Bronchial epithelial cell (primary cell): ENCODE results near the gene FAM237A. TPM values are rescaled to one million over a fixed set of nuclear protein-coding genes. Genes with fewer than 3 reads are reported as not detected.
A peak's percentile ranks its signal among the peaks of the same experiment; 100 is the strongest.

Experiments used
- DNase-seq: peaks from one replicate; pipeline ENCODE4 v3.0.0-alpha.2; 2010; ENCODE audit warnings: low read depth
- FAIRE-seq: peaks from 2 replicates; lab custom pipeline; 2011; peaks lifted over from hg19 to GRCh38; lab: Jason Lieb, UNC
- H3K27me3 ChIP-seq: 2 replicates; pipeline ENCODE4 v1.5.1; 2011; ENCODE audit warnings: low read length; ENCODE audit not compliant: control insufficient read depth, insufficient read depth
- H3K36me3 ChIP-seq: 2 replicates; pipeline ENCODE4 v1.5.1; 2011; ENCODE audit warnings: low read length; ENCODE audit not compliant: control insufficient read depth, insufficient read depth
- H3K4me3 ChIP-seq: 2 replicates; pipeline ENCODE4 v1.5.1; 2011; ENCODE audit warnings: mild to moderate bottlenecking, low read depth, low read length, control low read depth
- total RNA-seq: library from RNA; depleted of rRNA; stranded (reverse); fragments of >200 nt; gene quantifications from 2 replicates; pipeline ENCODE4 v1.2.1, GENCODE V29; 2014
- TF ChIP-seq, protein P1 (sequence below): IDR thresholded peaks from 2 replicates; pipeline ENCODE4 v1.5.1; 2011; ENCODE audit warnings: mild to moderate bottlenecking, moderate library complexity, low read length, control low read depth, inconsistent platforms; ENCODE audit not compliant: insufficient read depth, severe bottlenecking

FAM237A gene
- total RNA-seq, 1 donor from 2014 or later: not detected

DNA sequence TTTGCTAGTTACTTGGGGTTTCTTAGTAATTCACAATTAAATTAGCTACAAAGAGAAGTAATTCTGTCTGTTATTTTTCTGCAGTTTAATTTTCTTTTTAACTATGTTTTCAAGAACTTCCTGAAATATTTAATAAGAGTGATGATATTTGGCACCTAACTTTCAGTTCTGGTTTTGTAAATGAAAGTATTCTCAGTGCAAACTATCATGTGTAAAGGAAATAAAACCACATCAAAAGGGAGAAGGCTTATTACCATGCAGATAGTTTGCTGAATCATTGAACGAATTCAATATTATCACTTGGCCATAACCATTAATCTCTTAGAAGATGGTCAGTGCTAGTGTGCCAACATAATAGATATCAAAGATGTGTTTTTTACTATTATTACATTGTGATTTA lies 46.7 kb downstream of the FAM237A start:
- no peak for FAIRE-seq
- TF ChIP-seq, protein P1, sequence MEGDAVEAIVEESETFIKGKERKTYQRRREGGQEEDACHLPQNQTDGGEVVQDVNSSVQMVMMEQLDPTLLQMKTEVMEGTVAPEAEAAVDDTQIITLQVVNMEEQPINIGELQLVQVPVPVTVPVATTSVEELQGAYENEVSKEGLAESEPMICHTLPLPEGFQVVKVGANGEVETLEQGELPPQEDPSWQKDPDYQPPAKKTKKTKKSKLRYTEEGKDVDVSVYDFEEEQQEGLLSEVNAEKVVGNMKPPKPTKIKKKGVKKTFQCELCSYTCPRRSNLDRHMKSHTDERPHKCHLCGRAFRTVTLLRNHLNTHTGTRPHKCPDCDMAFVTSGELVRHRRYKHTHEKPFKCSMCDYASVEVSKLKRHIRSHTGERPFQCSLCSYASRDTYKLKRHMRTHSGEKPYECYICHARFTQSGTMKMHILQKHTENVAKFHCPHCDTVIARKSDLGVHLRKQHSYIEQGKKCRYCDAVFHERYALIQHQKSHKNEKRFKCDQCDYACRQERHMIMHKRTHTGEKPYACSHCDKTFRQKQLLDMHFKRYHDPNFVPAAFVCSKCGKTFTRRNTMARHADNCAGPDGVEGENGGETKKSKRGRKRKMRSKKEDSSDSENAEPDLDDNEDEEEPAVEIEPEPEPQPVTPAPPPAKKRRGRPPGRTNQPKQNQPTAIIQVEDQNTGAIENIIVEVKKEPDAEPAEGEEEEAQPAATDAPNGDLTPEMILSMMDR: no peak

DNA sequence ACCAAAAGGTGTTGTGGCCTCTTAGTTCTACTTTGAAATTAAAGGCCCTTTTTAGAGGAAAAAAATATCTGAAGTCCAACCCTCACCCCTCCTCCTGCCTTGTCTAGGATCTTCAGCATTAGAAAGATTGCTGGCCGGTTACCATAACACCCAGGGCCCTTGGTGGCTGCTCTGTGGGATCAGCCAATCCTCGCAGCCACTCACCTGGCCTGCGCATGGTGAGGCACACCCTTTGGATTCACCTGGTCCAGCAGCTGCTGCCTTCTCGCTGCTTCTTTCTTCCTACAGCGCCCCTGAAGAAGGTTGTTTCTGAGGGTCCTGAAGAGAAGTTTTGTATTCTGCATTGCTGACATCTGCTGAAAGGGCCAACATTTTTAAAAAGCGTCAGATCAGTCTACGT lies 50.7 kb downstream of the FAM237A start:
- no peak for DNase-seq
- no peak for FAIRE-seq
- TF ChIP-seq, protein P1: no peak

More for the DNA sequence above, 46.7 kb downstream of the FAM237A start:
- no peak overlapping the region for H3K4me3 ChIP-seq
- H3K36me3 ChIP-seq: no peaks in the 10 kb centered on the region
- DNase-seq: no peak
- peaks cover 1% of the 10 kb centered on the region for H3K27me3 ChIP-seq

DNA sequence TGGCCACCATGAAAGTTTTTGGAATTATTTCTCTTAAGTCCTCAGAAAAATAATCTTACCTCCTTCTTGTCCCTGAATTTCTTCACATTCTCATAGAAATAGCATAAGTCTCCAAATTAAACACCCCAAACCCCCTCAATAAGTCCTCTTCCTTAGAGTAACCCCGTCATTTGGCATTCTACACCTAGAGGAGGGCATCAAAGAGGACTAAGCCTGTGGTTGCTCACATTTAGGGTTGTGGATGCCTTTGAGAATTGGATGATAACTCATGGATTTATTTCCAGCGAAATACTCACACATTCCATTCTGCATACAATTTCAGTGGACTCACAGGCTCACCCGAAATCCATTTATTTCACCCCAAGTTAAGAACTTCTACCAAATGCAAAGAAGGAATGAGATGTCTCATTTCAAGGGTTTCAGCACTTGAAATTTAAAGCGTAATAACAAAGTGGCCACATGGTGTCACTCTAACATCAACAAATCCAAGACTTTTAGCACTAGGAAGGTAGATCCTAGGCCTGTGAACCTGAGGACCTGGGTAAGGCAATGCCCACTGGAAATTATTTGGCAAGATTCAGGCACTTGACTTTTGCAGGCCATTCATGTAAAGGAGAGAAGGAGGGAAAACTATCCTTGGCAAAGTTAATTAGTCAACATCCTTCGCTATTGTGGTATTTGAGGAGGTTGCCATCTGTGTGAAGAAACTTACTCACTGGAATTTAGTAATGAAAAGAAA lies 51.3 kb downstream of the FAM237A start:
- no peaks in the 10 kb centered on the region for H3K36me3 ChIP-seq
- DNase-seq (peak; percentile 76), FAIRE-seq (no peak)
- H3K27me3 ChIP-seq: peaks cover 1% of the 10 kb centered on the region
- H3K4me3 ChIP-seq: no peak overlapping the region
- TF ChIP-seq, protein P1: peak; percentile 62

More for the DNA sequence above, 50.7 kb downstream of the FAM237A start:
- H3K27me3 ChIP-seq: peaks cover 1% of the 10 kb centered on the region
- no peaks in the 10 kb centered on the region for H3K36me3 ChIP-seq
- H3K4me3 ChIP-seq: no peak overlapping the region

DNA sequence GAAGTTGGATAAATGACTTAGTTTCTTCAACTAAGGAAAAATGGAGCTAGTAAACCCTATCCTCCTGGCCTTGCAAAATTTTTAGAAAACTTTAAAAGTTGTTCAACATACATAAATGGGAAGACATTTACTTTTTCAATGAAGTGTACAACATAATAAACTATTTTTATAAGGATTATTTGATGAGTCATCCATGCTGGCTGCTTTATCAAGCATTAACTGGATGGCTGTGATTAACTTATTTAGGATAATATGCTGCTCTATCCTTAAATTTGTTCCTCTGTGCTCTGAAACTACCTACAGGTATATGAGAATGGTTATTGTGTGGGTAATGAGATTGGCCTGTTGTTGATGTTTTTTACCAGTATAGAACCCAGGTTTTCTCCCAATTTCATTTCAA lies 54.6 kb downstream of the FAM237A start:
- FAIRE-seq (no peak), DNase-seq (no peak)
- H3K4me3 ChIP-seq: no peak overlapping the region
- H3K36me3 ChIP-seq: no peaks in the 10 kb centered on the region
- H3K27me3 ChIP-seq: no peaks in the 10 kb centered on the region
- TF ChIP-seq, protein P1: no peak

DNA sequence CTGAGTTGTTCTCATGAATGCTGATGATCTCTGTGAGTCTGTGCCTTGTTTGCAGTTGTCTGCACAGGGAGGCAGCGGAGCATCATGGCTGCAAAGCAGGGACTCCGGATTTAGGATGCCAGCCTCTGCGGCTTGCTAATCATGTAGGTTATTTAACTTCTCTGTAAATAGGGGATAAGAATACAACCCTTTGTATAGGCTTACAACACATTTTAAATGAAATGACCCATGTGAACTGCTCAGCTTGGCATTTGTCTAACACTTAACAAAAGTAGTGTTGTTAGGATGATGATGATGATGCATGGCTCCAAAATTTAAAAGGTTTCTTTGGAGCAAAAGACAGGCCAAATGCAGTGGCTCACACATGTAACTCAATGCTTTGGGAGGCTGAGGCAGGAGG lies 56.5 kb downstream of the FAM237A start:
- DNase-seq (no peak), FAIRE-seq (no peak)
- Histone ChIP-seq H3K36me3 (no peaks in the 10 kb centered on the region), H3K27me3 (no peaks in the 10 kb centered on the region), H3K4me3 (no peak overlapping the region)
- TF ChIP-seq, protein P1: no peak

Other genes starting within 250 kb of the FAM237A start
- gene ADAM23, start 199.0 kb upstream of the FAM237A start, total RNA-seq: under 0.01 and 0.13 TPM in 2 replicates
- not detected in 2 replicates for gene DYTN, start 75.9 kb downstream of the FAM237A start, total RNA-seq
- 0.26 TPM in 1 of 2 replicates, not detected in the other for gene MDH1B, start 122.8 kb downstream of the FAM237A start, total RNA-seq
- 41.3 and 46.7 TPM in 2 replicates for gene FASTKD2, start 123.1 kb downstream of the FAM237A start, total RNA-seq